Naive thymus-derived CD4-positive, alpha-beta T cell (primary cell): ENCODE results near the gene PIM2. TPM values are rescaled to one million over a fixed set of nuclear protein-coding genes. Genes with fewer than 3 reads are reported as not detected.

ENCODE experiments used
- ATAC-seq: fragments of 150-1000 bp; cut with Tn5 transposase; 2 replicates; pipeline ENCODE4 v1.10.0; 2021; ENCODE audit warnings: mild to moderate bottlenecking, moderate library complexity
- CTCF ChIA-PET: fragments of 350-600 bp; sonication (Branson Sonifier 250); formaldehyde crosslinking; loops from one replicate; lab custom pipeline; 2021; ENCODE audit warnings: antibody characterized with exemption; lab: Charles Lee
- POLR2A ChIA-PET: fragments of 350-600 bp; sonication (Branson Sonifier 250); formaldehyde crosslinking; loops from one replicate; lab custom pipeline; 2021; ENCODE audit warnings: antibody characterized with exemption, inconsistent platforms; lab: Charles Lee
- DNase-seq, 9 donors: peaks; one replicate each; pipeline versions ENCODE4 v3.0.0 to v3.0.0-alpha.2; 2020 to 2022; ENCODE audit warnings: mixed read lengths in 1 of 9
- H3K27ac ChIP-seq: one replicate; pipeline ENCODE4 v1.7.0; 2013; ENCODE audit warnings: mild to moderate bottlenecking, low read depth, low read length, moderate library complexity
- H3K27me3 ChIP-seq, 2 donors: one replicate each; pipeline ENCODE4 v1.7.0; 2013; ENCODE audit warnings: low read length in 2 of 2, mild to moderate bottlenecking in 2 of 2, moderate library complexity in 2 of 2; ENCODE audit not compliant: control insufficient read depth in 2 of 2, insufficient read depth in 2 of 2
- H3K36me3 ChIP-seq, 3 experiments: 1 replicate in 2 of 3; 2 replicates in 1 of 3; pipeline ENCODE4 v1.7.0; 2013; ENCODE audit warnings: low read length in 3 of 3, mild to moderate bottlenecking in 3 of 3, moderate library complexity in 1 of 3; ENCODE audit not compliant: insufficient read depth in 3 of 3, control insufficient read depth in 2 of 3
- H3K4me1 ChIP-seq, 2 donors: one replicate each; pipeline ENCODE4 v1.7.0; 2013; ENCODE audit warnings: low read length in 2 of 2, mild to moderate bottlenecking in 2 of 2, moderate library complexity in 1 of 2; ENCODE audit not compliant: control insufficient read depth in 2 of 2, insufficient read depth in 2 of 2
- H3K4me3 ChIP-seq: 2 replicates; pipeline ENCODE4 v1.7.0; 2013; ENCODE audit warnings: mild to moderate bottlenecking, low read length
- H3K9me3 ChIP-seq, 3 experiments: 1 replicate in 2 of 3; 2 replicates in 1 of 3; pipeline ENCODE4 v1.7.0; 2013; ENCODE audit warnings: low read length in 3 of 3; ENCODE audit not compliant: control insufficient read depth in 2 of 3
- H3K27ac Mint-ChIP-seq, 9 donors: one replicate each; pipeline ENCODE4 v1.8.0; 2020 to 2022; ENCODE audit warnings: mixed read lengths in 9 of 9, mild to moderate bottlenecking in 8 of 9, moderate library complexity in 5 of 9, inconsistent platforms in 2 of 9
- H3K27me3 Mint-ChIP-seq, 5 donors: one replicate each; pipeline ENCODE4 v1.8.0; 2021 to 2022; ENCODE audit warnings: mixed read lengths in 5 of 5, mild to moderate bottlenecking in 1 of 5
- H3K36me3 Mint-ChIP-seq, 5 donors: one replicate each; pipeline ENCODE4 v1.8.0; 2020 to 2022; ENCODE audit warnings: mixed read lengths in 5 of 5, mild to moderate bottlenecking in 3 of 5, inconsistent platforms in 1 of 5
- H3K4me1 Mint-ChIP-seq, 7 donors: one replicate each; pipeline ENCODE4 v1.8.0; 2020 to 2022; ENCODE audit warnings: mixed read lengths in 7 of 7, mild to moderate bottlenecking in 3 of 7, inconsistent platforms in 1 of 7
- H3K4me3 Mint-ChIP-seq, 10 donors: one replicate each; pipeline ENCODE4 v1.8.0; 2020 to 2022; ENCODE audit warnings: mild to moderate bottlenecking in 10 of 10, mixed read lengths in 10 of 10, moderate library complexity in 6 of 10, inconsistent platforms in 2 of 10
- H3K9me3 Mint-ChIP-seq, 11 donors: one replicate each; pipeline ENCODE4 v1.8.0; 2020 to 2022; ENCODE audit warnings: mixed read lengths in 11 of 11, mild to moderate bottlenecking in 4 of 11, inconsistent platforms in 1 of 11, moderate library complexity in 1 of 11
- intact Hi-C, 2 donors: fragments of 100-400 bp; cut with micrococcal nuclease; formaldehyde crosslinking; loops; one replicate each; pipeline ENCODE4 v1.15.1; 2023
- polyA plus RNA-seq, 2 donors: library from polyadenylated mRNA; unstranded; fragments of 300-500 nt; fragmentation: Illumina TruSeq; gene quantifications; one replicate each; pipeline ENCODE4 v1.2.3, GENCODE V29; 2021
- total RNA-seq, 6 experiments: library from RNA in 5 of 6; stranded (reverse) in 5 of 6; gene quantifications; 1 replicate in 5 of 6; 2 replicates in 1 of 6; pipeline ENCODE4 v1.2.3 and lab custom pipeline; 2021 to 2026

Gene PIM2
- total and polyA plus RNA-seq, 7 experiments from 2014 or later: 144 to 463 (median 295) TPM

- peak overlapping the region in 1 of 9 donors; percentile 39 for H3K27ac Mint-ChIP-seq
These were observed 29.8 kb upstream of the PIM2 start for GRCh38 chrX:48948589-48948988.

GRCh38 chrX:48945517-48946348 lies 26.9 kb upstream of the PIM2 start:
- H3K36me3 ChIP-seq: no peaks in the 10 kb centered on the region
- H3K4me1 ChIP-seq: peaks cover 23 to 25% of the 10 kb centered on the region in 2 donors
- intact Hi-C loops: loop anchor here (1.0 kb wide), 5 partner anchors 8 to 297 kb away; no protein-coding TSS in a partner anchor
- ChIA-PET CTCF (interaction anchor here (0.7 to 1.4 kb wide), 9 partner anchors 8 to 297 kb away, joined by 3 to 8 read pairs (median 4); no protein-coding TSS in a partner anchor), POLR2A (interaction anchor here (0.9 to 12.3 kb wide), 5 partner anchors 8 to 298 kb away, joined by 4 to 432 read pairs (median 7); partner anchors contain the start of genes PIM2 and SLC35A2)
- H3K27ac ChIP-seq: peak overlapping the region; percentile 22
- DNase-seq (peak; percentile 30 to 69 (median 46)), ATAC-seq (peak; percentile 74)
- H3K4me3 Mint-ChIP-seq: peak overlapping the region; percentile 25 to 61 (median 50)
- H3K4me1 Mint-ChIP-seq: peaks cover 20 to 59% (median 48%) of the 10 kb centered on the region in 7 donors
- H3K4me3 ChIP-seq: no peak overlapping the region
- peaks cover 0 to 19% (median 5%) of the 10 kb centered on the region in 5 donors for H3K36me3 Mint-ChIP-seq
- peaks cover 0 to 1% (median 0%) of the 10 kb centered on the region in 11 donors for H3K9me3 Mint-ChIP-seq
- H3K27me3 Mint-ChIP-seq: no peaks in the 10 kb centered on the region
- H3K27ac Mint-ChIP-seq: peak overlapping the region; percentile 44 to 88 (median 71)
- no peaks in the 10 kb centered on the region for H3K9me3 ChIP-seq
- H3K27me3 ChIP-seq: no peaks in the 10 kb centered on the region

More at GRCh38 chrX:48948589-48948988, 29.8 kb upstream of the PIM2 start:
- ChIA-PET CTCF (interaction anchor here (0.7 to 2.3 kb wide), 4 partner anchors 11 to 300 kb away, joined by 3 to 10 read pairs (median 3); no protein-coding TSS in a partner anchor), POLR2A (interaction anchor here (0.7 to 1.0 kb wide), 2 partner anchors 10 to 11 kb away, joined by 3 to 5 read pairs; no protein-coding TSS in a partner anchor)
- H3K27ac ChIP-seq: no peak overlapping the region
- Mint-ChIP-seq H3K36me3 (peaks cover 0 to 5% (median 4%) of the 10 kb centered on the region in 5 donors), H3K4me1 (peaks cover 6 to 55% (median 42%) of the 10 kb centered on the region in 7 donors), H3K27me3 (no peaks in the 10 kb centered on the region), H3K9me3 (peaks cover 0 to 1% (median 0%) of the 10 kb centered on the region in 11 donors), H3K4me3 (no peak overlapping the region)
- no peak for ATAC-seq
- no peaks in the 10 kb centered on the region for H3K27me3 ChIP-seq
- intact Hi-C loops: no loop called here
- no peak for DNase-seq
- H3K9me3 ChIP-seq: no peaks in the 10 kb centered on the region
- peaks cover 14 to 15% of the 10 kb centered on the region in 2 donors for H3K4me1 ChIP-seq
- no peaks in the 10 kb centered on the region for H3K36me3 ChIP-seq
- H3K4me3 ChIP-seq: no peak overlapping the region

- ChIA-PET POLR2A (interaction anchor here (0.6 to 12.3 kb wide), 5 partner anchors 12 to 249 kb away, joined by 3 to 432 read pairs (median 48); partner anchors contain the start of genes OTUD5, PIM2 and SLC35A2), CTCF (interaction anchor here (0.6 kb wide), 1 partner anchor 14 kb away, joined by 5 read pairs; no protein-coding TSS in a partner anchor)
- H3K9me3 Mint-ChIP-seq: no peaks in the 10 kb centered on the region
- Histone ChIP-seq H3K9me3 (no peaks in the 10 kb centered on the region), H3K4me1 (peaks cover 49 to 51% of the 10 kb centered on the region in 2 donors), H3K36me3 (no peaks in the 10 kb centered on the region), H3K27ac (peak overlapping the region; percentile 97), H3K4me3 (no peak overlapping the region), H3K27me3 (no peaks in the 10 kb centered on the region)
- peak overlapping the region; percentile 82 to 99 (median 90) for H3K27ac Mint-ChIP-seq
- H3K36me3 Mint-ChIP-seq: peaks cover 0 to 25% (median 0%) of the 10 kb centered on the region in 5 donors
- DNase-seq (no peak), ATAC-seq (no peak)
- H3K4me1 Mint-ChIP-seq: peaks cover 25 to 82% (median 68%) of the 10 kb centered on the region in 7 donors
- H3K4me3 Mint-ChIP-seq: peak overlapping the region in 8 of 10 donors; percentile 1 to 79 (median 34)
- intact Hi-C loops: no loop called here
- H3K27me3 Mint-ChIP-seq: no peaks in the 10 kb centered on the region
These were observed 24.1 kb upstream of the PIM2 start for GRCh38 chrX:48942895-48943294.

- peaks cover 0 to 3% (median 0%) of the 10 kb centered on the region in 5 donors for H3K27me3 Mint-ChIP-seq
- ATAC-seq (no peak), DNase-seq (no peak)
- Histone ChIP-seq H3K9me3 (no peaks in the 10 kb centered on the region), H3K27me3 (no peaks in the 10 kb centered on the region), H3K4me1 (peaks cover 62 to 63% of the 10 kb centered on the region in 2 donors), H3K27ac (peak overlapping the region; percentile 97), H3K4me3 (peak overlapping the region; percentile 55), H3K36me3 (no peaks in the 10 kb centered on the region)
- H3K9me3 Mint-ChIP-seq: peaks cover 0 to 3% (median 0%) of the 10 kb centered on the region in 11 donors
- peaks cover 34 to 91% (median 80%) of the 10 kb centered on the region in 7 donors for H3K4me1 Mint-ChIP-seq
- H3K36me3 Mint-ChIP-seq: peaks cover 0 to 35% (median 6%) of the 10 kb centered on the region in 5 donors
- ChIA-PET POLR2A (interaction anchor here (0.9 to 12.3 kb wide), 8 partner anchors 13 to 366 kb away, joined by 3 to 432 read pairs (median 15); partner anchors contain the start of genes HDAC6, OTUD5, PIM2 and PQBP1), CTCF (interaction anchor here (0.8 to 1.9 kb wide), 6 partner anchors 10 to 292 kb away, joined by 3 to 7 read pairs (median 3); no protein-coding TSS in a partner anchor)
- H3K4me3 Mint-ChIP-seq: peak overlapping the region in 9 of 10 donors; percentile 12 to 96 (median 87)
- intact Hi-C loops: no loop called here
- H3K27ac Mint-ChIP-seq: peak overlapping the region; percentile 96 to 99 (median 99)
These were observed 21.7 kb upstream of the PIM2 start for GRCh38 chrX:48940404-48940955.

- no peaks in the 10 kb centered on the region for H3K9me3 ChIP-seq
- intact Hi-C loops: loop anchor here (5.0 kb wide), 3 partner anchors 137 to 342 kb away; partner anchors contain the start of genes HDAC6 (in 1 of the 2) and WDR13 (in 1 of the 2)
- H3K4me1 ChIP-seq: peaks cover 70 to 71% of the 10 kb centered on the region in 2 donors
- Mint-ChIP-seq H3K4me1 (peaks cover 39 to 97% (median 87%) of the 10 kb centered on the region in 7 donors), H3K27ac (peak overlapping the region; percentile 96 to 99 (median 99)), H3K27me3 (peaks cover 0 to 3% (median 0%) of the 10 kb centered on the region in 5 donors), H3K36me3 (peaks cover 0 to 43% (median 9%) of the 10 kb centered on the region in 5 donors), H3K9me3 (peaks cover 0 to 4% (median 0%) of the 10 kb centered on the region in 11 donors), H3K4me3 (peak overlapping the region; percentile 78 to 96 (median 88))
- H3K36me3 ChIP-seq: no peaks in the 10 kb centered on the region
- CTCF ChIA-PET: interaction anchor here (0.7 to 2.0 kb wide), 5 partner anchors 10 to 292 kb away, joined by 3 to 6 read pairs (median 3); partner anchors contain the start of gene PIM2
- DNase-seq: peak in 8 of 9 donors; percentile 26 to 64 (median 46)
- POLR2A ChIA-PET: interaction anchor here (0.9 to 12.3 kb wide), 8 partner anchors 12 to 365 kb away, joined by 3 to 432 read pairs (median 15); partner anchors contain the start of genes HDAC6, OTUD5, PIM2 and PQBP1
- peak overlapping the region; percentile 55 for H3K4me3 ChIP-seq
- H3K27ac ChIP-seq: peak overlapping the region; percentile 97
- peak; percentile 8 for ATAC-seq
- H3K27me3 ChIP-seq: no peaks in the 10 kb centered on the region
These were observed 20.9 kb upstream of the PIM2 start for GRCh38 chrX:48939524-48940228.
